ENCODE data around the gene EBF4.
"Not testable (repeated sequence)": the region's sequence is repeated elsewhere in the genome, so short reads cannot be mapped to it uniquely, and the experiment has no call there.

Gene EBF4

DNA sequence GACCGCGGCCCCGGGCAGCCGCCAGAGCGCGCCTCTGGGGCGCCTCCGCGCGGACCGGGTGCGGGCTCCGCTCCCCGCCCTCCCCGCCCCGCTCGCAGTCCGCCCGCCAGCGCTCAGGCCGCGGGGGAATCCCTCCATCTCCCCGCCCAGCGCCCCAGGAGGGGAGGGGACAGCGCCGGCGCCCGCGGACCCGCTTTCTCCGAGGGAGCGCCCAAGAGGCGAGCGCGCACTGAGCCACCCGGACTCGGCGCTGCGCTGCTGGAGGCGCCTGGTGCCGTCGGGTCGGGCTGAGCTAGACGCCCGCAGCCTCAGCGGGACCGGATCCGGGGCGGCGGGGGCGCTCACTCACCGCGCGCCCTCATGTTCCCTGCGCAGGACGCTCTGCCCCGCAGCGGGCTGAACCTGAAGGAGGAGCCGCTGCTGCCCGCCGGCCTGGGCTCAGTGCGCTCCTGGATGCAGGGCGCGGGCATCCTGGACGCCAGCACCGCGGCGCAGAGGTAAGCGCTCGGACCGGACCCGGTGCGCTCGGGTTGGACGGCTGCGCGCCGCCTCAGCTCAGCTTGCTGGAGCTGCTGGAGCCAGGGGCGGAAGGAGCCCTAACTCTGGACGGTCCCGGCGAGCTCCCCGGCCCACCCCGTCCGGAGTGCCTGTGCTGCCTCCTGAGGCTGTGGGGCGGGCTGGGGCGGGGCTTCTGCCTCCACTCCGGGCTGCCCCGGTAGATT lies 867 bp downstream of the EBF4 start:
- no peak for DNase-seq (ENCODE audit: extremely low read depth, low read depth)
- TF ChIP-seq, protein P1, sequence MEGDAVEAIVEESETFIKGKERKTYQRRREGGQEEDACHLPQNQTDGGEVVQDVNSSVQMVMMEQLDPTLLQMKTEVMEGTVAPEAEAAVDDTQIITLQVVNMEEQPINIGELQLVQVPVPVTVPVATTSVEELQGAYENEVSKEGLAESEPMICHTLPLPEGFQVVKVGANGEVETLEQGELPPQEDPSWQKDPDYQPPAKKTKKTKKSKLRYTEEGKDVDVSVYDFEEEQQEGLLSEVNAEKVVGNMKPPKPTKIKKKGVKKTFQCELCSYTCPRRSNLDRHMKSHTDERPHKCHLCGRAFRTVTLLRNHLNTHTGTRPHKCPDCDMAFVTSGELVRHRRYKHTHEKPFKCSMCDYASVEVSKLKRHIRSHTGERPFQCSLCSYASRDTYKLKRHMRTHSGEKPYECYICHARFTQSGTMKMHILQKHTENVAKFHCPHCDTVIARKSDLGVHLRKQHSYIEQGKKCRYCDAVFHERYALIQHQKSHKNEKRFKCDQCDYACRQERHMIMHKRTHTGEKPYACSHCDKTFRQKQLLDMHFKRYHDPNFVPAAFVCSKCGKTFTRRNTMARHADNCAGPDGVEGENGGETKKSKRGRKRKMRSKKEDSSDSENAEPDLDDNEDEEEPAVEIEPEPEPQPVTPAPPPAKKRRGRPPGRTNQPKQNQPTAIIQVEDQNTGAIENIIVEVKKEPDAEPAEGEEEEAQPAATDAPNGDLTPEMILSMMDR (IDR thresholded peaks at IDR 0.05; ENCODE audit: low read depth, low read length): no peak

DNA sequence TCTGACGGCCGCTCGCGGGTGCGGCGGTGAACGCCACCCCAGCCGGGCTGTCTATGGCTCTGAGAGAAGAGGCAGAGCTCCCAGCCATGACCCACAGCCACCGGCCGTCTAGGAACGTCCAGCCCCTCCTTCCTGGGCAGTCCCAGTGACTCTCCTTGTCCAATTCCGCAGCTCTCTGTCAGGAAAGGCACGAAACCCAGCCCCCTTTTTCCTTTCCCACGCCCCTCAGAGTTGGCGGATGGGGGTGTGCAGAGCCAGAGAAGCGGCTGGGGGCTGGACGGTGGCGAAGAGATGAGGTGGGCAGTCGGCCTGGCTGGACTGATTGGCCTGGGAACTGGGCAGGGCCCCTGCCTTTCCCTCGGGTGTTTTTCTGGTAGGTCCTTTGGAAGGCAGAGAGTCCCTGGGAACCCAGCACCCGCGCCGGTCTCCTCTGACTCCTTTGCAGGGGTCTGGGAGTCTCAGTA lies 1.5 kb downstream of the EBF4 start:
- TF ChIP-seq, protein P1 (IDR thresholded peaks at IDR 0.05; ENCODE audit: low read depth, low read length): no peak
- DNase-seq (ENCODE audit: extremely low read depth, low read depth): no peak

DNA sequence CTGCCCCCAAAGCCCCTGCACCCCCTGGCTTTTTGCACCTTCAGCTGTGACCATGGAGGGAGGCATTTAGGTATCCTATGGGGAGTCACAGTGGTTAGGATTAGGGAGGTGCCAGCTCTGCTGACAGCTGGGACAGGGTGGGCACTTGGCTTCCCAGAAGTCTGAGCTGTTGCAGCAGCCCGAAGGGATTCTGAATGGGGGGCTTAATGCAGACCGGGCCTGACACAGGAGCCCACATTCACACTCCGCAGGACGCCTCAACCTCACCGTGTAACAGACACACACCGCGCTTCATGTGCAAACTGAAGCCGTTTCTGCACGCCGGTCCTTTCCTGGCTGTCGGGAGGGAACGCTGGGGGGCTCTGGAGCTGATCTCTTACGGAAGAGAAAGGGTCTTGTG lies 1.9 kb downstream of the EBF4 start:
- TF ChIP-seq, protein P1 (IDR thresholded peaks at IDR 0.05; ENCODE audit: low read depth, low read length): no peak
- no peak for DNase-seq (ENCODE audit: extremely low read depth, low read depth)

DNA sequence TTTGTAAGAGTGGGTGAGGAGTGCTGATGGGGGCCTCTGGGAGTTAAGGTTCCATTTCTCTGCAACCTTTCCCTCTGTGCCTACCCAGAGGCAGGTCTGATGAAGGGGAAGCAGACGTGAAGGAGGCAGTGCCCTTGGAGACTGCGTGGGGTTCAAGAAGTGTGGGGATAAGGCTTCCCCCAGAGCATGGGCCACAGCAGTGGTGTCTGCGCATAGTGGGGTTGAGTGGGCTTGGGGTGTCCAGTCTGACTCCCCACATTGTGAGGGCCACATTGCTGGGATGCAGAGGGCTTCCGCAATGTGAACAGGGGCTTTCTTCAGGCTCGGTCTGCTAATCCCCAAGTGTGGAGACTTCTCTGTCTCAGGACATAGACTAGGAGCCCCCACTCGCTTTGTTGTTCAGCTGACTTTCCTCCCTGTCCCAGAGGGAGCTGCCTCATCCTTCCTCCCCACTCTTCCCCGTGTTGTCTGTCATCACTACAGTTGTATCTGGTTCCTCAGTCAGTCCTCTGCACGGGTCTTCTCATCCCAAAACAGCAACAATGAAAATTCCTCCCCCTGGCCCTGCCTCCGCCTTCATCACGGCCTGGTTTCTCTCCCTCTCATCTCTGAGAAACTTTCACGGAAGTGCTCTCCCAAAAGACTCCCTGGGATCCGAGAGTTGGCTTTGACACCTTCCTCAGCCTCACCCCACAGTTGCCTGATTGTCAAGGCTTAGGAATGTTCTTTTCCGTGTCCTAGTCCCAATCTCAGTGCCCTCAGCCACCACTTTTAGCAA lies 2.8 kb downstream of the EBF4 start:
- TF ChIP-seq, protein P1 (IDR thresholded peaks at IDR 0.05; ENCODE audit: low read depth, low read length): no peak
- DNase-seq (ENCODE audit: extremely low read depth, low read depth): no peak

DNA sequence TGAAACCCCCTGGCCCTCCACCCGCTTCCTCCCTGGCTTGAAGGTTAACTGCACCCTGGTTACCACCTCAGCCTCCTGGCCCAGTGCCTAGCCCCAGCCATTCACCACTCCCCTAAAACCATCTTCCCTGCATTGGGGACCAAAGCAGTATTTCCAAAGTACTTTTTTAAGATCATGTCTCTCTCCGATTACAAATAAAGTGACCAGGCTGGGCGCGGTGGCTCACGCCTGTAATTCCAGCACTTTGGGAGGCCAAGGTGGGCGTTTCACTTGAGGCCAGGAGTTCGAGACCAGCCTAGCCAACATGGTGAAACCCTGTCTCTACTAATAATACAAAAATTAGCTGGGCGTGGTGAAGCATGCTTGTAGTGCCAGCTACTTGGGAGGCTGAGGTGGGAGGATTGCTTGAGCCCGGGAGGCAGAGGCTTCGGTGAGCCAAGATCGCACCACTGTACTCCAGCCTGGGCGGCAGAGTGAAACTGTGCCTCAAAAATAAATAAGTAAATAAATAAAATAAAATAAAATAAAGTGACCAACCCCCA lies 3.5 kb downstream of the EBF4 start:
- not testable (repeated sequence) for DNase-seq (ENCODE audit: extremely low read depth, low read depth)

DNA sequence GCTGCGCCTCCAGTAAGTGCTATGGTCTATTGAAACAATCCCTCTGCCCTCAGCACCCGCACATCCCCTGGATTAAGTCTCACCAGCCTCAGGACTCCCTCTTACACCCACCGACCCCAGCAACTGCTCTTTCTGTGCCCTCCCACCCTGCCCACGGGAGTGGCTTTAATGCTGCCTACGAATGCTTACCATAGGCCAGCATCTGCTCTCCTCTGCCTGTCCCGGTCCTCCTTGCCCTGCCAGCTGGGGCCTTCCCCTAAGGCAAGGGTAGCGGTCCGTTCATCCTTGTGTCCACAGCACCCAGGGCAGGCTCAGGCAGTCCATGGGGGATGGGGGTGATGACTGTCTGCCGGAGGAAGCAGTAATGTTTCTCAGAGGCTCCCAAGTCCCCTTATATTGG lies 4.1 kb downstream of the EBF4 start:
- DNase-seq (ENCODE audit: extremely low read depth, low read depth): no peak
- TF ChIP-seq, protein P1 (IDR thresholded peaks at IDR 0.05; ENCODE audit: low read depth, low read length): no peak

DNA sequence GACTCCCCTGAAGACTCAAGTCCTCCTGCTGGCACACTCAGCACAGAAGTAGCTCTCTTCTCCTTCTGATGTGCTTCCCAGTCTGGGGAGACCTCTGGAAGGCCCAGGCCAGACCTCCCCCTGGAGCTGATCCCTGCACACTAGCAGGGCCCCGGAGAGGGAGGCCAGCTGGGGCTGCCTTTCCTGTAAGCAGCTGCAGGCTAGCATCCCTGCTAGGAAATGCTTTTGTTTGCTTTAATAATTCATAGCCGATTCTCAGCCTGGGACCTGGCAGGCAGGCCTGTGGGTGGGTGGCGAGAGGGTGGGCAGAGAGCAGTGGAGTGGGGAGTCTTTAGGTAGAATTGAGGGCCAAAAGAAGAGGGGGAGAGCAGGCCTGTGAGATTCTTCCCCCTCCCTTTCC lies 5.2 kb downstream of the EBF4 start:
- no peak for DNase-seq (ENCODE audit: extremely low read depth, low read depth)

More for the DNA sequence above, 5.2 kb downstream of the EBF4 start:
- TF ChIP-seq, protein P1 (IDR thresholded peaks at IDR 0.05; ENCODE audit: low read depth, low read length): no peak
